Dendritic cell treated with granulocyte-macrophage colony-stimulating factor and Interleukin-4, amounts not matched to agents 40 ng/mL and 50 ng/mL, for 4 days (primary cell): ENCODE data around the gene ECEL1.

Source experiments
- H3K27ac Mint-ChIP-seq: one replicate; pipeline ENCODE4 v1.8.0; 2022; ENCODE audit warnings: mild to moderate bottlenecking, mixed read lengths
- H3K27me3 Mint-ChIP-seq: one replicate; pipeline ENCODE4 v1.8.0; 2022; ENCODE audit warnings: mild to moderate bottlenecking, mixed read lengths
- H3K36me3 Mint-ChIP-seq: one replicate; pipeline ENCODE4 v1.8.0; 2022; ENCODE audit warnings: low read depth, mixed read lengths
- H3K4me1 Mint-ChIP-seq: one replicate; pipeline ENCODE4 v1.8.0; 2022; ENCODE audit warnings: low read depth, mixed read lengths
- H3K4me3 Mint-ChIP-seq: one replicate; pipeline ENCODE4 v1.8.0; 2022; ENCODE audit warnings: mild to moderate bottlenecking, moderate library complexity, mixed read lengths
- H3K9me3 Mint-ChIP-seq: one replicate; pipeline ENCODE4 v1.8.0; 2022; ENCODE audit warnings: mixed read lengths
- intact Hi-C: fragments of 100-400 bp; cut with micrococcal nuclease; formaldehyde crosslinking; loops from one replicate; pipeline ENCODE4 v1.15.0; 2022

The ECEL1 gene

DNA sequence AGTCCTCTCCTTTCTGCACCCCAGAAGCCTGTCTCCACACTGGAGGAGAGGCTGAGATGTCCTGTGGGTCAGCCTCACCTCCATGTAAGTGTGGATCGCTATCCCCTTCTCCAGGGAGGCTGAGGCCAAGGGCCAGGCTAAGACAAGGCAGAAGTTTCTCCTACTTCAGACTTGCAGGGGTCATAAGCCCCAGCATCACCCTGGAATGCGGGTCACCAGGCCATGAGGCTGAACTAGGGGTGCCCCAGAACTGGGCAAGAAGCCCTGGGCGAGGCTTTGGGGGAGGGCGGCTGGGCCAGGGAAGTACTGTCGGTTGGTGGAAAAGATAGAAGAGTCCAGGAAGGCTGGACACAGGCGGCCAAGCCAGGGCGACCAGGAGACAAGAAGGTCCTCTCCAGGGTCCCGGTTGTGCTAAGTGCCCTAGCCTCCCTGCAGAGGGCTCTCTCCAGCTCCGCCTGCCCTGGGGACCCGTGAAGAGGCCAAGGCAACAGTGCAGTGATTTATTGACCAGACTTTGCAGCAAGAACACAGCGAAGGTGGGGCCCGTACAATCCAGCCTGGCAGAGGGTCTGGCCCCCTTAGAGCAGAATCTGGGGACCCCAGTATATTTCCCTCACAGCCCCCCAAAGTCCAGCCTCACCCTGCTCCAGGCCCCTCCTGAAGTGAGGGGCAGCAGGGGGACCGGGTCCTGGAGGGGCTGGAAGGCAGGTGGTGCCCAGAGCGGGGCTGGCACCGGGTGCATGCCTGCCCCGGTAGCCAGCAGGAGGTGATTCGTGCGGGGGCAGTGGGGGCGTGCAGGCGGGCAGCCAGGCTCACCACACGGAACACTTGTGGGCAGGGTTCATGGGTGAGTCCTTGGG lies 8.1 kb downstream of the ECEL1 start:
- H3K36me3 Mint-ChIP-seq, result no peaks in the 10 kb centered on the region
- no peak overlapping the region for H3K4me3 Mint-ChIP-seq
- no peaks in the 10 kb centered on the region for H3K4me1 Mint-ChIP-seq
- intact Hi-C loops, result no loop called here
- H3K27me3 Mint-ChIP-seq, result peaks cover 18% of the 10 kb centered on the region
- H3K27ac Mint-ChIP-seq, result no peak overlapping the region
- H3K9me3 Mint-ChIP-seq, result no peaks in the 10 kb centered on the region

DNA sequence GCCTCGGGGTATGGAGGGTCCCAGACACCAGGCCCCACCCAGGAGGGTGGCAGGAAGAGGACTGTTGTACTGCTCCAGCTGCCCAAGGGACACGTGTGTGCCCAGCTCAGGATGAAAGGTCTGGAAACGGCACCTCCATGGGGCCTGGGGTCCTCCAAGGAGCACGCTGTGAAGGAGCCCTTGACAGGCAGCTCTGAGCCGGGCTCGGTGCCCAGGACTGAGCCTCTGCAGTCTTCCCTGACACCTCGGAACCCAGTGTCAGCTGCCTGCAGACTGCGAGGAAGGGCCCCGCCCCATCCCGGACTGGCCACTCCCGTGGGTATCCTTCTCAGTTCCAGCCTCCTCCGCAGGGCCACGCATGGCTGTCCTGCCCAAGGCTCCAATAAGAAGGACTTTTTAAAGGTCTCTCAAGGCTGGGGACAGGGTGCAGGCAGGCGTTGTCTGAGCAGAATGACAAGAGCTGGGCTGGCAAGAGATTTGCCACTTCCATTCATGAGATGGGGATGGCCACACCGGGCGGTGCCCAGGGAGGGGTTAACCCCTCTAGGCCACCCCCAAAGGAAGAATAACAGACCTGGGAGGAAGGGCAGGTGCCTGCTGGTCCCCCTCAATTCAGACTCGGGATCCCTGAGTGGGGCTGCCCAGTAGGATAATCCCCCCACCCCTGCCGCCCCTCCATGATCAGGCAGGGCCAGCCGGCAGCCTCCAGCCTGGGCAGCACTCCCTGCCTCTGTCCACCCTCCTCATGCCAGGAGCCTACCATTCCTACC lies 8.9 kb downstream of the ECEL1 start:
- no peaks in the 10 kb centered on the region for H3K9me3 Mint-ChIP-seq

DNA sequence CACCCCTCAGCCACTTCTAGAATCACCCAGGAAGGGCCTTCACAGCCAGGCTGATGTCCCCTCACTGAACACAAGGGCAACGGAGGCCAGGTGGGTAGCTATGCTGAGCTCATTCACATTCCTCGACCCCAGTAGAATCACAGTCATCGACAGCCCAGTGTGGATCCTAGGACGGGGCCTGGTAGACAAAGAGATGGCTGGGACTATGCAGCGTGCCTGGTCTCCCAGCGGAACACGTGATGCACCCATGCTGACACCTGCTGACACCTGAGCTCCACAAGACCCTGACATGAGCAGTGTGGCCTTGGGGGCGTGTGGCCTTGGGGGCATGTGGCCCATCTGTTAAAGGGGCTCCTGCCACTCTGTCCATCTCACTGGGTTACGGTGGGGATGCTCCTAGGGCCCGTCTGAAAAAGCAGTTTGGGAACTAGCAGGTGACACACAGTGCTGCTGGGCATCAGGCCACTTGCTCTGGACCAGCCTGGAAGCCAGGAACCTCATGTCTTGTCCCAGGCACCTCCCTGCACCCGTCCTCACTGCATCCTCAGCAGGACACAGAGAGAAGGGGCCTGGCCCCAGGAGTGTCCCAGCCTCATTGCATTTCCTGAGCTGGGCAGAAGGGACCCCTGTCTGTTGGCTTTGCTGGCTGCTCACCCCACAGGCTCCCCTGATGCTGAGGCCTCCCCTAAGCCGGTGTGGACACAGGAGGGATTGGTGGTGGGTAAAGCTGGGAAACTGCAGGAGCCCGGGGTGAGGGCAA lies 9.7 kb downstream of the ECEL1 start:
- Mint-ChIP-seq H3K9me3 (no peaks in the 10 kb centered on the region), H3K4me3 (no peak overlapping the region), H3K4me1 (no peaks in the 10 kb centered on the region), H3K36me3 (no peaks in the 10 kb centered on the region), H3K27me3 (peaks cover 15% of the 10 kb centered on the region), H3K27ac (no peak overlapping the region)
- intact Hi-C loops, result no loop called here

More for the DNA sequence above, 8.9 kb downstream of the ECEL1 start:
- no peaks in the 10 kb centered on the region for H3K36me3 Mint-ChIP-seq
- no peak overlapping the region for H3K27ac Mint-ChIP-seq
- peaks cover 15% of the 10 kb centered on the region for H3K27me3 Mint-ChIP-seq
- H3K4me1 Mint-ChIP-seq, result no peaks in the 10 kb centered on the region
- intact Hi-C loops, result no loop called here
- H3K4me3 Mint-ChIP-seq, result no peak overlapping the region

DNA sequence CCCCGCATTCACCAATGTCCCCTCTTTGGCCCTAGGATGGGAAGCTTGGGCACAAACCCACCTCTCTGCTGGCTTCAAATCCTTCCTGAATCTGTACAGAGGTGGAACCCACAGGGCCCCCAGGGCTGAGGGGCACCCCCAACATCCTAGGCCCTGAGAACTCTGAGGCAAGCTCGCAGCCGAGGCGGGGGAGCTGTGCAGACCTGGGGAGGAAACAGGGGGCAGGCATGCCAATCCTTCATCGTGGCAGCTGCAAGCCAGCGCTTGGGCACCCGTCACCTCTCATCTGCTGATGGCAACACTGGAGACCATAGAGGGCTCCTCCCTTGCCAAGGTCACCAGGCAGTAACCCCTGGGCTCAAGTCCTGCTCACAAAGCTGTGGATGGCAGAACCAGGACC lies 10.8 kb downstream of the ECEL1 start:
- intact Hi-C loops, result no loop called here
- peaks cover 23% of the 10 kb centered on the region for H3K27me3 Mint-ChIP-seq
- no peak overlapping the region for H3K27ac Mint-ChIP-seq

DNA sequence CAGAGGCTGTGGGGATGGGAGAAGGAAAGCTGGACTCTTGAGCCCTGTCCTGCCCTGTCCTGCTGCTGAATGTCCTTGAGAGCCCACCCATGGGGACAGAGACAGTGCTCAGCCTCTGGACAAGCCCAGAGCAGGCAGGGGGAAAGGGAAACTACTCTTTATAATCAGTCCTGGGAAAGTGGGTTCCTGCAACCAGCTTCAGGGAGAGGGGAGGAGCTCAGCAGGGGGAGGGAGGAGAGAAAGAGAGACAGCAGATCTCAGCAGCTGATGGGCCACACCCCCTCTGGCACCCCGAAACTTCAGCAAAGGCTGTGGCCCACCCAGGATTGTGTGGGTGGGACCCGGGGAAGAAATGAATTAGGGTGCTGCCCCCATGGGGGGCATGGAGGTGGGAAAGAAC lies 11.6 kb downstream of the ECEL1 start:
- peaks cover 28% of the 10 kb centered on the region for H3K27me3 Mint-ChIP-seq
- H3K9me3 Mint-ChIP-seq, result peaks cover 17% of the 10 kb centered on the region
- H3K36me3 Mint-ChIP-seq, result no peaks in the 10 kb centered on the region
- H3K4me1 Mint-ChIP-seq, result no peaks in the 10 kb centered on the region
- no peak overlapping the region for H3K27ac Mint-ChIP-seq
- H3K4me3 Mint-ChIP-seq, result no peak overlapping the region
- intact Hi-C loops, result no loop called here

More for the DNA sequence above, 10.8 kb downstream of the ECEL1 start:
- H3K4me1 Mint-ChIP-seq, result no peaks in the 10 kb centered on the region
- no peak overlapping the region for H3K4me3 Mint-ChIP-seq
- H3K9me3 Mint-ChIP-seq, result peaks cover 11% of the 10 kb centered on the region
- H3K36me3 Mint-ChIP-seq, result no peaks in the 10 kb centered on the region

DNA sequence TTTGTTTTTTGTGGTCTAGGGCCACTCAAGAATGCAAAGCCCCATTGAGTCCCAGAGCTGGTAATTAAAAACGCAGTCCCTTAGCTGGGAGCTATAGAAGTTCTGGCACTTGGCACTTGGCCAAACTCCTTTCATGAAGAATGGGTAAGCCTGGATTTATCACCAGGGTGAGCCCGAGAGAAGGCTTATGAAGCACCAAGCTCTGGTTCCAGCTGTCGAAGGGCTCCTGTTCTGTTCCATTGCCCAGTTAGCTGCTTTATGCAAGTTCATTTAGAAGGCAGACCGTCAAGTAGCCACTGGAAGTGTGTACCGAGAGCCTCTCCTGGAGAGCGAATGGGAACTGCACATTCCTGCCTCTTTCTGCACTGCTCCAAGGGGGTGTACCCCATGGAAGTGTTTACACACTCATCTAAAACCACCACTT lies 14.2 kb downstream of the ECEL1 start:
- H3K27ac Mint-ChIP-seq, result no peak overlapping the region
- peaks cover 43% of the 10 kb centered on the region for H3K27me3 Mint-ChIP-seq
- no peaks in the 10 kb centered on the region for H3K36me3 Mint-ChIP-seq
- peaks cover 17% of the 10 kb centered on the region for H3K9me3 Mint-ChIP-seq
- intact Hi-C loops, result no loop called here
- no peak overlapping the region for H3K4me3 Mint-ChIP-seq
- H3K4me1 Mint-ChIP-seq, result no peaks in the 10 kb centered on the region

DNA sequence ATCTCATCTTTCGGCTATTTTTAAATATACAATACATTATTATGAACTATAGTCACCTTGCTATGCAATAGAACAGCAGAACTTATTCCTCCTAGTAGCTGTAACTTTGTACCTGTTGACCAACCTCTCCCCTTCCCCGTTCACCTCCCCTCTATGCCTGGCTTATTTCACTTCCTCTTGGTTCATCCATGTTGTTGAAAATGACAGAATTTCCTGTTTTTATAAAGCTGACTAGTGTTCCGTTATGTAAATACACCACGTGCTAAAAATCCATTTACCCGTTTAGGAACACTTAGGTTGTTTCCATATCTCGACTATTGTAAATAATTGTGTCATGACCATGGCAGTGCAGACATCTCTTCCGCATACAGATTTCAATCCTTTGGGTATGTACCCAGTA lies 21.4 kb downstream of the ECEL1 start:
- Mint-ChIP-seq H3K4me1 (peaks cover 7% of the 10 kb centered on the region), H3K36me3 (no peaks in the 10 kb centered on the region), H3K9me3 (peaks cover 10% of the 10 kb centered on the region), H3K4me3 (no peak overlapping the region), H3K27ac (no peak overlapping the region), H3K27me3 (peaks cover 31% of the 10 kb centered on the region)
- intact Hi-C loops, result no loop called here

DNA sequence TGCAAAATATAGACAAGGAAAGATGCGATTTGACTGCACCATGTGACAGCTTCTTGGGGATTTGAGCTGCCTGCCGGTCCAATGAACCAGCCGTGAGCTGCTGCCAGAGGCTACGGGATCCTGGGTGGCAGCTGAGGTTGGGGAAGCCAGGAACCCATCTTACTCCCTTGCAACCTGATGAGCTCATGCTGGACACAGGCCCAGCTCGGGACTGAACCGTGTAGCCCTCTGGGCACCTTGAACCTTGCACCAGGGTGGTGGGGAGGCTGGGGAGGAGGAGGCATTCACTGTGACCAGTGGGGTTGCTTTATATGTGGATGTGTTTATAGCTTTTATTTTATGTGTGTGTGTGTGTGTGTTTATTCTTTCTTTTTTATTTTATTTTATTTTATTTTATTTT lies 22.6 kb downstream of the ECEL1 start:
- Mint-ChIP-seq H3K9me3 (peaks cover 10% of the 10 kb centered on the region), H3K27me3 (peaks cover 27% of the 10 kb centered on the region), H3K4me1 (peaks cover 7% of the 10 kb centered on the region), H3K4me3 (no peak overlapping the region), H3K27ac (no peak overlapping the region), H3K36me3 (no peaks in the 10 kb centered on the region)
- intact Hi-C loops, result no loop called here

DNA sequence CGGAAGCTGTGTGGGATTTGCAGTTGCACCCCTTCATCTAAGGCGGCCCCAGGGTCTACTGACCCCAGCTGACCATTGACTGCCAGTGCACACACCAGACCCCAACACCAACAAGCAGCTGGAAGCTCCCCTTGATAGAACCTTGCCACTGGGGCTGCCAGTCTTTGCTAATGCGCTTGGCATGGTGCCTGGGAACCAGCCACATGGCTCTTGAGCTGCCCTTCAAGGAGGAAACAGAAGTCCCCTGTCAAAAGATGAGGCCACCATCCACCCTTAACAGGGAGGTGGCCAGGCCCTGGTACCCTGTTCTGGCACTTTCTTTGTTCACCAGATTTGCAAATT lies 23.1 kb downstream of the ECEL1 start:
- Mint-ChIP-seq H3K9me3 (peaks cover 10% of the 10 kb centered on the region), H3K36me3 (no peaks in the 10 kb centered on the region), H3K4me3 (no peak overlapping the region), H3K4me1 (peaks cover 7% of the 10 kb centered on the region), H3K27me3 (peaks cover 30% of the 10 kb centered on the region), H3K27ac (no peak overlapping the region)
- intact Hi-C loops, result no loop called here

DNA sequence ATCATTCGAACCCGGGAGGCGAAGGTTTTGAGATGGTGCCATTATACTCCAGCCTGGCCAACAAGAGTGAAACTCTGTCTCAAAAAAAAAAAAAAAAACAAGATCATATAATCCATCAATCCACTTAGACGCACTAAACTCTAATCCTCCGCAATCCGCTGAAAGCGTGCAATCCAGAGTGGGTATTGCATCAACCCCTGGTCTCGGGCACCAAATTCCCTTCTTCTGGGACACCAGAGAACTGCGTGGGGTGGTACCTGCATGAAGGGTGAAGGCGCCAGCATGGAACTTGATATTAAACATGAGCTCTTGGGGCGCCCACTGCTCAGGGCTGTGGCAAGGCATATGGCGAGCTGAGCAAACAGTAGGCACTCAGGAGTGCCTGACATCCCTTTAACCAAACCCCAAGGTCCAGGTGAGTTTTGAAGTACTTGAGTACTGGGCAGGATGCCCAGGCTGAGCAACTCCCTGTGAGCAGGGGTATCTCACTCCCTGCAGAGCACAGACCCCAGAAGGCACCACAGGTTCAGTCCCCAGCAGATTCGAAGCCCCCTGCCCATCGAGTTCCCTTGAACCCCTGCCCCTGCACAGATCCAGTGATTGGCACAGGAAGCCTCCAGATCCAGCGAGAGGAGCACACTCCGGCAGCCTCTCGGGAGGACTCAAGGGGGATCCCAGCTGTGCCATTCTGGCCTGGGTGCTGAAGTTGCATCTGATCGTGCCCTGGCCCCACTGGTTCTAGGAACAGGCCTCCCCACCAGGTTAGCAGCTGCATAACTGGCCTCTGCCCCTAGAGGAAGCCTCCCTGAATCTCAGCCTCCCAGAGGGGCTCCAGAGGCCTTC lies 23.7 kb downstream of the ECEL1 start:
- peaks cover 32% of the 10 kb centered on the region for H3K27me3 Mint-ChIP-seq
- no peak overlapping the region for H3K27ac Mint-ChIP-seq
- H3K36me3 Mint-ChIP-seq, result no peaks in the 10 kb centered on the region
- intact Hi-C loops, result no loop called here
- peaks cover 7% of the 10 kb centered on the region for H3K4me1 Mint-ChIP-seq
- H3K4me3 Mint-ChIP-seq, result no peak overlapping the region
- H3K9me3 Mint-ChIP-seq, result peaks cover 10% of the 10 kb centered on the region

DNA sequence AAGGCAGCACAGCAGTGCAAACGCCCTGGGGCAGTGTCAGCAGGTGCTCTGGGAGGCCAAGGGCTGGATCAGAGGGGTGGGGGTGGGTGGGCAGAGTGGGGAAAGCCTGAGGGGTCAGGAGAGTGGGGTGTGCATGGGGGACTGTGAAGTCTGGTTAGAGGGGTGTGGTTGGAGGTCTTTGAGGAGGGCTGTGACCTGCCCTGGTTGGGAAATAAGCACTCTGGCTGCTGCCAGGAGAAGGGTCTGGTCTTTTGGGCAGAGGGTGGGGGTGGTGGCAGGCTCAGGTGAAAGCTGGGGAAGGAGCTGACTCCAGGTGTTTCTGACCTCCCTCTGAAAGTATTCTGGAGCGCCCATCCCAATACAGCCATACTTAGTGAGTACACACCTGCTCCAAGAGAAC lies 27.5 kb downstream of the ECEL1 start:
- intact Hi-C loops, result no loop called here
- no peak overlapping the region for H3K4me3 Mint-ChIP-seq
- no peaks in the 10 kb centered on the region for H3K36me3 Mint-ChIP-seq
- no peak overlapping the region for H3K27ac Mint-ChIP-seq
- H3K27me3 Mint-ChIP-seq, result peaks cover 38% of the 10 kb centered on the region
- H3K4me1 Mint-ChIP-seq, result no peaks in the 10 kb centered on the region
- H3K9me3 Mint-ChIP-seq, result no peaks in the 10 kb centered on the region

DNA sequence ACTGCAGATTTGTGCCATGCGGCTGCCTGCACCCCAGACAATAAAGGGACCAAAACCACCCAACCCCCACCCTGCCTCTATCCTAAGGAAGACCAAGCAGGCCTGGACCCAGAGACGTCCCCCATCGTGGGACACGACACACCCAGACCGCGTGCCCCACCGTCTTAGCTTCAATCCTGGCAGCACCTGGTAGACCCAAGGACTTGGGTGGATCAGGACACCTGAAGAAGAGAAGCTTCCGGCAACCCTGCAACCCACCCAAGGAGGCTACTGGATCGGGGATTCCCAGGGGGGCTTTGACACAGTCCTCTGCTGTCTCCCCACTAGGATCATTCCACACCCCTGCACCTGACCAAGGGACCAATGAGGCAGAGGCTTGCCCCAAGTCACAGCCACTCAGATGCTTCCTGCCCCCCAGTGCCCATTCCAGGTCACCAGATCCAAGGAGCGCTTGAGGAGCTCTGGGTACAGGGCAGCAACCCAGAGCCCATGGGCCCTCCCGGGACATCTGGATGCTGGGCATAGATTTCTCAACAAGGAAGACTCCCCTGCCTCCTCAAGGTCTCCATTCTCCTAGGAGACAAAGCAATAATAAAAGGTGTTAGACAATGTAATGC lies 28.1 kb downstream of the ECEL1 start:
- H3K4me1 Mint-ChIP-seq, result no peaks in the 10 kb centered on the region
- H3K27ac Mint-ChIP-seq, result no peak overlapping the region
- no peaks in the 10 kb centered on the region for H3K36me3 Mint-ChIP-seq
- H3K27me3 Mint-ChIP-seq, result peaks cover 38% of the 10 kb centered on the region
- H3K4me3 Mint-ChIP-seq, result no peak overlapping the region
- intact Hi-C loops, result no loop called here
- no peaks in the 10 kb centered on the region for H3K9me3 Mint-ChIP-seq
